ENCODE data around the gene SPECC1L.
"Not testable (repeated sequence)": the region's sequence is repeated elsewhere in the genome, so short reads cannot be mapped to it uniquely, and the experiment has no call there.

The SPECC1L gene

GRCh38 chr22:24259459-24259858 is 11.2 kb upstream of the SPECC1L start:
- ATAC-seq (ENCODE audit: low read depth) (peak; percentile 41), DNase-seq (ENCODE audit: low spot score in 2 of 2) (peak; percentile 60 to 71)
- H3K36me3 Mint-ChIP-seq, H3K9me3 Mint-ChIP-seq, H3K27me3 Mint-ChIP-seq, H3K27ac Mint-ChIP-seq, H3K4me1 Mint-ChIP-seq, H3K4me3 Mint-ChIP-seq: not testable (repeated sequence)

GRCh38 chr22:24262185-24262749 is 8.4 kb upstream of the SPECC1L start:
- not testable (repeated sequence) for H3K9me3 Mint-ChIP-seq, H3K27me3 Mint-ChIP-seq, H3K4me3 Mint-ChIP-seq

GRCh38 chr22:24263479-24263878 is 7.2 kb upstream of the SPECC1L start:
- not testable (repeated sequence) for ATAC-seq (ENCODE audit: low read depth); H3K36me3 Mint-ChIP-seq; DNase-seq (ENCODE audit: low spot score in 2 of 2); H3K4me1 Mint-ChIP-seq; H3K4me3 Mint-ChIP-seq; H3K9me3 Mint-ChIP-seq; H3K27me3 Mint-ChIP-seq
- peak overlapping the region; percentile 45 for H3K27ac Mint-ChIP-seq

More at GRCh38 chr22:24262185-24262749, 8.4 kb upstream of the SPECC1L start:
- H3K36me3 Mint-ChIP-seq; ATAC-seq (ENCODE audit: low read depth); H3K27ac Mint-ChIP-seq; DNase-seq (ENCODE audit: low spot score in 2 of 2); H3K4me1 Mint-ChIP-seq: not testable (repeated sequence)

GRCh38 chr22:24264329-24264896 is 6.2 kb upstream of the SPECC1L start:
- Mint-ChIP-seq H3K27ac (peak overlapping the region; percentile 72), H3K4me3 (peak overlapping the region; percentile 46), H3K4me1 (peaks cover 11% of the 10 kb centered on the region)
- H3K36me3 Mint-ChIP-seq; DNase-seq (ENCODE audit: low spot score in 2 of 2); H3K27me3 Mint-ChIP-seq; H3K9me3 Mint-ChIP-seq; ATAC-seq (ENCODE audit: low read depth): not testable (repeated sequence)

- peaks cover 14% of the 10 kb centered on the region for H3K4me1 Mint-ChIP-seq
- no peak overlapping the region for H3K4me3 Mint-ChIP-seq
- H3K36me3 Mint-ChIP-seq: no peaks in the 10 kb centered on the region
- H3K27ac Mint-ChIP-seq: no peak overlapping the region
- ATAC-seq (ENCODE audit: low read depth) (no peak), DNase-seq (ENCODE audit: low spot score in 2 of 2) (no peak)
- no peaks in the 10 kb centered on the region for H3K27me3 Mint-ChIP-seq
- H3K9me3 Mint-ChIP-seq: no peaks in the 10 kb centered on the region
Measured at GRCh38 chr22:24265734-24266133, 4.9 kb upstream of the SPECC1L start.

GRCh38 chr22:24266495-24266894 is 4.1 kb upstream of the SPECC1L start:
- not testable (repeated sequence) for H3K27me3 Mint-ChIP-seq; DNase-seq (ENCODE audit: low spot score in 2 of 2); H3K4me3 Mint-ChIP-seq; H3K27ac Mint-ChIP-seq; H3K36me3 Mint-ChIP-seq; H3K9me3 Mint-ChIP-seq; ATAC-seq (ENCODE audit: low read depth)
- H3K4me1 Mint-ChIP-seq: peaks cover 14% of the 10 kb centered on the region

GRCh38 chr22:24271386-24271854 is 789 bp downstream of the SPECC1L start:
- Mint-ChIP-seq H3K4me1 (peaks cover 24% of the 10 kb centered on the region), H3K27me3 (no peaks in the 10 kb centered on the region), H3K27ac (peak overlapping the region; percentile 84), H3K36me3 (no peaks in the 10 kb centered on the region), H3K4me3 (peak overlapping the region; percentile 88), H3K9me3 (no peaks in the 10 kb centered on the region)
- ATAC-seq (ENCODE audit: low read depth): no peak
- DNase-seq (ENCODE audit: low spot score in 2 of 2): no peak

- H3K27me3 Mint-ChIP-seq; DNase-seq (ENCODE audit: low spot score in 2 of 2); H3K36me3 Mint-ChIP-seq; ATAC-seq (ENCODE audit: low read depth); H3K9me3 Mint-ChIP-seq: not testable (repeated sequence)
- Mint-ChIP-seq H3K4me1 (peaks cover 28% of the 10 kb centered on the region), H3K27ac (peak overlapping the region; percentile 84), H3K4me3 (peak overlapping the region; percentile 88)
Measured at GRCh38 chr22:24273031-24273430, 2.4 kb downstream of the SPECC1L start.

GRCh38 chr22:24273906-24274305 is 3.3 kb downstream of the SPECC1L start:
- H3K27ac Mint-ChIP-seq; H3K27me3 Mint-ChIP-seq; H3K9me3 Mint-ChIP-seq; H3K36me3 Mint-ChIP-seq; ATAC-seq (ENCODE audit: low read depth); H3K4me3 Mint-ChIP-seq; DNase-seq (ENCODE audit: low spot score in 2 of 2): not testable (repeated sequence)
- H3K4me1 Mint-ChIP-seq: peaks cover 28% of the 10 kb centered on the region

GRCh38 chr22:24274696-24275405 is 4.2 kb downstream of the SPECC1L start:
- Mint-ChIP-seq H3K4me3 (peak overlapping the region; percentile 64), H3K4me1 (peaks cover 29% of the 10 kb centered on the region), H3K27ac (peak overlapping the region; percentile 77)
- H3K36me3 Mint-ChIP-seq; DNase-seq (ENCODE audit: low spot score in 2 of 2); ATAC-seq (ENCODE audit: low read depth); H3K9me3 Mint-ChIP-seq; H3K27me3 Mint-ChIP-seq: not testable (repeated sequence)

GRCh38 chr22:24280363-24280762 is 9.7 kb downstream of the SPECC1L start:
- not testable (repeated sequence) for H3K27ac Mint-ChIP-seq; ATAC-seq (ENCODE audit: low read depth); H3K9me3 Mint-ChIP-seq; DNase-seq (ENCODE audit: low spot score in 2 of 2); H3K27me3 Mint-ChIP-seq; H3K4me3 Mint-ChIP-seq
- Mint-ChIP-seq H3K36me3 (peaks cover 17% of the 10 kb centered on the region), H3K4me1 (peaks cover 30% of the 10 kb centered on the region)

GRCh38 chr22:24282401-24282800 is 11.8 kb downstream of the SPECC1L start:
- H3K4me1 Mint-ChIP-seq: peaks cover 30% of the 10 kb centered on the region
- no peaks in the 10 kb centered on the region for H3K9me3 Mint-ChIP-seq
- H3K27ac Mint-ChIP-seq: no peak overlapping the region
- ATAC-seq (ENCODE audit: low read depth) (no peak), DNase-seq (ENCODE audit: low spot score in 2 of 2) (no peak)
- H3K27me3 Mint-ChIP-seq: no peaks in the 10 kb centered on the region
- no peak overlapping the region for H3K4me3 Mint-ChIP-seq
- peaks cover 16% of the 10 kb centered on the region for H3K36me3 Mint-ChIP-seq

- H3K4me3 Mint-ChIP-seq: no peak overlapping the region
- ATAC-seq (ENCODE audit: low read depth): no peak
- no peaks in the 10 kb centered on the region for H3K9me3 Mint-ChIP-seq
- peak overlapping the region; percentile 46 for H3K27ac Mint-ChIP-seq
- peaks cover 14% of the 10 kb centered on the region for H3K36me3 Mint-ChIP-seq
- H3K4me1 Mint-ChIP-seq: peaks cover 33% of the 10 kb centered on the region
- H3K27me3 Mint-ChIP-seq: no peaks in the 10 kb centered on the region
- no peak for DNase-seq (ENCODE audit: low spot score in 2 of 2)
Measured at GRCh38 chr22:24284747-24285203, 14.1 kb downstream of the SPECC1L start.

- H3K4me1 Mint-ChIP-seq: peaks cover 34% of the 10 kb centered on the region
- no peaks in the 10 kb centered on the region for H3K27me3 Mint-ChIP-seq
- no peak overlapping the region for H3K27ac Mint-ChIP-seq
- H3K4me3 Mint-ChIP-seq: no peak overlapping the region
- H3K36me3 Mint-ChIP-seq: peaks cover 13% of the 10 kb centered on the region
- ATAC-seq (ENCODE audit: low read depth) (no peak), DNase-seq (ENCODE audit: low spot score in 2 of 2) (no peak)
- H3K9me3 Mint-ChIP-seq: no peaks in the 10 kb centered on the region
Measured at GRCh38 chr22:24285245-24285644, 14.6 kb downstream of the SPECC1L start.

All from memory B cell (primary cell).